ENCODE results near the gene PDZRN4.

DNA sequence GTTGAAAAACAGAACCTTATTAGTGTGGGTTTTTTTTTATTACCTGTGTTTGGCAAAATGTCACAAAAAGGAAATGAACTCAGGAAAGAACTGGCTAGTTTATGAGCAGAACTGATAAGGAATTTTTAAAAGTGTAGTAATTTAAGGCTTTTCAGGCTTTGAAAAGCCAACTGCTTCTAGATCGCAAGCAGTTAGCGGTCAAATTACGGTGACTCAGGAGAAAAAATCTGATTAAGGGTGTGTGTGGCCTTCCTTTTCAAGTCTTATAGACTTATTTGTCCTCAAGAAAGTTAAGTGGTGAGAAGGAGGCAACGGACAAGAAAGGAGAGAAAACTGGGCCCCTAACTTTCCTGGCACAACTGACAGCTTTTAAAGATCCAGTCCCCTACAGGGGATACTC is 33.4 kb downstream of the PDZRN4 start:
- TF ChIP-seq, protein P1, sequence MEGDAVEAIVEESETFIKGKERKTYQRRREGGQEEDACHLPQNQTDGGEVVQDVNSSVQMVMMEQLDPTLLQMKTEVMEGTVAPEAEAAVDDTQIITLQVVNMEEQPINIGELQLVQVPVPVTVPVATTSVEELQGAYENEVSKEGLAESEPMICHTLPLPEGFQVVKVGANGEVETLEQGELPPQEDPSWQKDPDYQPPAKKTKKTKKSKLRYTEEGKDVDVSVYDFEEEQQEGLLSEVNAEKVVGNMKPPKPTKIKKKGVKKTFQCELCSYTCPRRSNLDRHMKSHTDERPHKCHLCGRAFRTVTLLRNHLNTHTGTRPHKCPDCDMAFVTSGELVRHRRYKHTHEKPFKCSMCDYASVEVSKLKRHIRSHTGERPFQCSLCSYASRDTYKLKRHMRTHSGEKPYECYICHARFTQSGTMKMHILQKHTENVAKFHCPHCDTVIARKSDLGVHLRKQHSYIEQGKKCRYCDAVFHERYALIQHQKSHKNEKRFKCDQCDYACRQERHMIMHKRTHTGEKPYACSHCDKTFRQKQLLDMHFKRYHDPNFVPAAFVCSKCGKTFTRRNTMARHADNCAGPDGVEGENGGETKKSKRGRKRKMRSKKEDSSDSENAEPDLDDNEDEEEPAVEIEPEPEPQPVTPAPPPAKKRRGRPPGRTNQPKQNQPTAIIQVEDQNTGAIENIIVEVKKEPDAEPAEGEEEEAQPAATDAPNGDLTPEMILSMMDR (IDR thresholded peaks at IDR 0.05) = no peak
- TF ChIP-seq POLR2A (IDR thresholded peaks at IDR 0.05) (no peak), POLR2AphosphoS5 (IDR thresholded peaks at IDR 0.05; ENCODE audit: insufficient read depth in 1 of 2, low read depth in 1 of 2) (no peak)
